ENCODE measurements around the gene MED13L. TPM values are rescaled to one million over a fixed set of nuclear protein-coding genes. Genes with fewer than 3 reads are reported as not detected.

MED13L gene
- total and polyA plus RNA-seq, 2 of the 4 experiments (the other 2 are of a cell fraction): 17.9 to 49.1 TPM

DNA sequence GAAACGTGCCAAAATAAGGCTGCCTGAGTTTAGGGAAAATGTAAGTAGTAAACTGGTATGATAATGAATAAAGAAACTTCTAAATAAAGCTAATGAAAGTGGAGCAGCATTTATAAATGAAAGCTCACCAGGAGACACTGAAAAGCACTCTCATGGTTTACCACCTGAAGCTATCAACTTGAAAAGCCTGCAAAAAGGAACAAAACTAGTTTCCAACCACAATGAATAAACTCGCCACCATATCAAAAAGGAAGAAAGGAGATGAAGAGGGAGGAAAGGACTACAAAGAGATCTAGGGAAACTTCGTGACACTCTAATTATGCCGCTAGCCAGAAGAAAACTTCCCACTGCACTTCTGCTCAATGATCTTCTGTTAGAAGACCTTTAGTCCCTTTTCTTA is 66.7 kb downstream of the MED13L start:
- Histone ChIP-seq H3K4me3 (ENCODE audit: insufficient read depth, low read depth, low read length) (no peak overlapping the region), H3K9me3 (ENCODE audit: control insufficient read depth, insufficient read depth, low read length) (no peaks in the 10 kb centered on the region), H3K4me1 (ENCODE audit: control insufficient read depth, insufficient read depth, low read length) (peaks cover 4% of the 10 kb centered on the region; the same call in 1 of the 2 replicates), H4K5ac (ENCODE audit: low read depth, low read length) (no peak overlapping the region), H3K36me3 (ENCODE audit: control insufficient read depth, insufficient read depth, low read length) (no peaks in the 10 kb centered on the region), H3K9ac (ENCODE audit: low read depth, low read length) (no peak overlapping the region), H4K20me1 (ENCODE audit: insufficient read depth, low read length) (peaks cover 84% of the 10 kb centered on the region), H2BK20ac (ENCODE audit: low read depth, low read length) (no peak overlapping the region), H3K27ac (ENCODE audit: insufficient read depth, low read length) (no peak overlapping the region), H3K9me1 (ENCODE audit: insufficient read depth, low read length) (peaks cover 6% of the 10 kb centered on the region), H3K14ac (replicated peaks; ENCODE audit: low read depth, low read length) (no peak overlapping the region), H3K23ac (ENCODE audit: low read depth, low read length) (no peak overlapping the region), H2AFZ (replicated peaks; ENCODE audit: low read length, poor library complexity) (no peak overlapping the region), H3K27me3 (ENCODE audit: control insufficient read depth, insufficient read depth, low read length) (no peaks in the 10 kb centered on the region), H3K56ac (ENCODE audit: extremely low read depth, insufficient read depth, low read length) (no peak overlapping the region; the same call in 1 of the 2 replicates), H2AK5ac (ENCODE audit: low read depth, low read length) (no peak overlapping the region), H3K4me2 (ENCODE audit: low read depth, low read length) (no peak overlapping the region), H4K91ac (ENCODE audit: insufficient read depth, low read depth, low read length) (no peak overlapping the region), H2BK15ac (ENCODE audit: low read depth, low read length) (no peak overlapping the region), H3K79me1 (ENCODE audit: low read depth in 1 of 2, low read length in 2 of 2) (peaks cover 23 to 66% of the 10 kb centered on the region in 2 experiments), H3K18ac (ENCODE audit: low read depth, low read length) (no peak overlapping the region), H3K4ac (ENCODE audit: low read depth, low read length) (no peak overlapping the region), H2BK120ac (ENCODE audit: low read depth, low read length) (no peak overlapping the region), H2BK5ac (ENCODE audit: low read depth, low read length, poor library complexity, severe bottlenecking) (no peak overlapping the region), H2AK9ac (replicated peaks; ENCODE audit: low read depth, low read length, poor library complexity) (no peak overlapping the region), H4K8ac (ENCODE audit: low read depth in 2 of 2, low read length in 2 of 2) (no peak overlapping the region; a peak in 1 of 4 replicates)
- no peak for ATAC-seq (ENCODE audit: low read depth)
- dilution Hi-C loops (cut with HindIII; ENCODE audit: low sequenced_read_pairs, unreplicated experiment) (no loop called here), in situ Hi-C loops (cut with MboI; ENCODE audit: low sequenced_read_pairs) (no loop called here), intact Hi-C loops (cut with micrococcal nuclease) (no loop called here)
- ChIA-PET POLR2A (ENCODE audit: unreplicated experiment) (no interaction called here), CTCF (no interaction called here)
- no peak for DNase-seq
- BruUV-seq (replicated peaks): no TSS peak
- TF ChIP-seq, protein P1, sequence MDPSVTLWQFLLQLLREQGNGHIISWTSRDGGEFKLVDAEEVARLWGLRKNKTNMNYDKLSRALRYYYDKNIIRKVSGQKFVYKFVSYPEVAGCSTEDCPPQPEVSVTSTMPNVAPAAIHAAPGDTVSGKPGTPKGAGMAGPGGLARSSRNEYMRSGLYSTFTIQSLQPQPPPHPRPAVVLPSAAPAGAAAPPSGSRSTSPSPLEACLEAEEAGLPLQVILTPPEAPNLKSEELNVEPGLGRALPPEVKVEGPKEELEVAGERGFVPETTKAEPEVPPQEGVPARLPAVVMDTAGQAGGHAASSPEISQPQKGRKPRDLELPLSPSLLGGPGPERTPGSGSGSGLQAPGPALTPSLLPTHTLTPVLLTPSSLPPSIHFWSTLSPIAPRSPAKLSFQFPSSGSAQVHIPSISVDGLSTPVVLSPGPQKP (IDR thresholded peaks at IDR 0.05; ENCODE audit: borderline replicate concordance, low read depth, low read length): no peak
- no peak for TF ChIP-seq FOS (IDR thresholded peaks at IDR 0.05; ENCODE audit: low read depth, low read length)
- no peak for TF ChIP-seq RFX5 (IDR thresholded peaks at IDR 0.05; ENCODE audit: low read depth, low read length)
- TF ChIP-seq MAFK (IDR thresholded peaks at IDR 0.05; ENCODE audit: low read depth, low read length): no peak
- no peak for TF ChIP-seq SMC3 (IDR thresholded peaks at IDR 0.05; ENCODE audit: low read depth, low read length)
- TF ChIP-seq, protein P2, sequence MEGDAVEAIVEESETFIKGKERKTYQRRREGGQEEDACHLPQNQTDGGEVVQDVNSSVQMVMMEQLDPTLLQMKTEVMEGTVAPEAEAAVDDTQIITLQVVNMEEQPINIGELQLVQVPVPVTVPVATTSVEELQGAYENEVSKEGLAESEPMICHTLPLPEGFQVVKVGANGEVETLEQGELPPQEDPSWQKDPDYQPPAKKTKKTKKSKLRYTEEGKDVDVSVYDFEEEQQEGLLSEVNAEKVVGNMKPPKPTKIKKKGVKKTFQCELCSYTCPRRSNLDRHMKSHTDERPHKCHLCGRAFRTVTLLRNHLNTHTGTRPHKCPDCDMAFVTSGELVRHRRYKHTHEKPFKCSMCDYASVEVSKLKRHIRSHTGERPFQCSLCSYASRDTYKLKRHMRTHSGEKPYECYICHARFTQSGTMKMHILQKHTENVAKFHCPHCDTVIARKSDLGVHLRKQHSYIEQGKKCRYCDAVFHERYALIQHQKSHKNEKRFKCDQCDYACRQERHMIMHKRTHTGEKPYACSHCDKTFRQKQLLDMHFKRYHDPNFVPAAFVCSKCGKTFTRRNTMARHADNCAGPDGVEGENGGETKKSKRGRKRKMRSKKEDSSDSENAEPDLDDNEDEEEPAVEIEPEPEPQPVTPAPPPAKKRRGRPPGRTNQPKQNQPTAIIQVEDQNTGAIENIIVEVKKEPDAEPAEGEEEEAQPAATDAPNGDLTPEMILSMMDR (conservative IDR thresholded peaks at IDR 0.05; ENCODE audit: low read depth, low read length): no peak
- no peak for TF ChIP-seq CEBPB (IDR thresholded peaks at IDR 0.05; ENCODE audit: low read depth, low read length)
- TF ChIP-seq RAD21 (IDR thresholded peaks at IDR 0.05; ENCODE audit: low read length): no peak
- TF ChIP-seq, protein P3, sequence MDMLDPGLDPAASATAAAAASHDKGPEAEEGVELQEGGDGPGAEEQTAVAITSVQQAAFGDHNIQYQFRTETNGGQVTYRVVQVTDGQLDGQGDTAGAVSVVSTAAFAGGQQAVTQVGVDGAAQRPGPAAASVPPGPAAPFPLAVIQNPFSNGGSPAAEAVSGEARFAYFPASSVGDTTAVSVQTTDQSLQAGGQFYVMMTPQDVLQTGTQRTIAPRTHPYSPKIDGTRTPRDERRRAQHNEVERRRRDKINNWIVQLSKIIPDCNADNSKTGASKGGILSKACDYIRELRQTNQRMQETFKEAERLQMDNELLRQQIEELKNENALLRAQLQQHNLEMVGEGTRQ (IDR thresholded peaks at IDR 0.05; ENCODE audit: low read depth, low read length): no peak
- TF ChIP-seq MAZ (IDR thresholded peaks at IDR 0.05; ENCODE audit: borderline replicate concordance, low read depth, low read length): no peak
- TF ChIP-seq RCOR1 (IDR thresholded peaks at IDR 0.05; ENCODE audit: insufficient replicate concordance, low read length): no peak
- TF ChIP-seq BHLHE40 (IDR thresholded peaks at IDR 0.05; ENCODE audit: low read depth, low read length): no peak
- no peak for TF ChIP-seq CHD1 (IDR thresholded peaks at IDR 0.05; ENCODE audit: low read depth, low read length)
- no peak for TF ChIP-seq POLR2A (IDR thresholded peaks at IDR 0.05; ENCODE audit: low read depth, low read length)
- TF ChIP-seq MXI1 (IDR thresholded peaks at IDR 0.05; ENCODE audit: borderline replicate concordance, low read depth, low read length): no peak
- no peak for TF ChIP-seq NFE2L2 (IDR thresholded peaks at IDR 0.05; ENCODE audit: low read depth, low read length)
- no CpG with 5 or more reads among the region's 4 CpGs for WGBS, 2 experiments (ENCODE audit: extremely low coverage in 2 of 2, insufficient read length in 1 of 2)
